ENCODE data around the gene DTHD1.

Gene DTHD1

GRCh38 chr4:36281384-36282106 is at the start of gene DTHD1:
Gene DTHD1 (plus strand): TSS chr4:36281616. CDS start chr4:36281759, 143 bp downstream.
- no peak for DNase-seq

- DNase-seq, result no peak
Observed at GRCh38 chr4:36233567-36234266, 47.7 kb upstream of the DTHD1 start.

- no peak for DNase-seq
Observed at GRCh38 chr4:36235306-36235705, 46.1 kb upstream of the DTHD1 start.

GRCh38 chr4:36236159-36236558 is 45.3 kb upstream of the DTHD1 start:
- DNase-seq, result no peak

GRCh38 chr4:36237366-36238313 is 43.8 kb upstream of the DTHD1 start:
- DNase-seq, result no peak

GRCh38 chr4:36241771-36242170 is 39.6 kb upstream of the DTHD1 start:
- no peak for DNase-seq

GRCh38 chr4:36242629-36243354 is 38.6 kb upstream of the DTHD1 start:
- no peak for DNase-seq

GRCh38 chr4:36243355-36244256 is 37.8 kb upstream of the DTHD1 start:
- no peak for DNase-seq

- DNase-seq, result no peak
Observed at GRCh38 chr4:36244257-36245082, 36.9 kb upstream of the DTHD1 start, which contains the start of gene ARAP2. Gene ARAP2 (minus strand): TSS chr4:36244514. CDS start chr4:36229486, 15,028 bp downstream.

- DNase-seq, result no peak
Observed at GRCh38 chr4:36249610-36250009, 31.8 kb upstream of the DTHD1 start.

- no peak for DNase-seq
Observed at GRCh38 chr4:36251983-36252382, 29.4 kb upstream of the DTHD1 start.

GRCh38 chr4:36254371-36254770 is 27.0 kb upstream of the DTHD1 start:
- no peak for DNase-seq

GRCh38 chr4:36255577-36255976 is 25.8 kb upstream of the DTHD1 start:
- DNase-seq, result no peak

GRCh38 chr4:36256398-36256891 is 25.0 kb upstream of the DTHD1 start:
- DNase-seq, result no peak

GRCh38 chr4:36260731-36261130 is 20.7 kb upstream of the DTHD1 start:
- DNase-seq, result no peak

- no peak for DNase-seq
Observed at GRCh38 chr4:36264207-36264826, 17.1 kb upstream of the DTHD1 start.

- DNase-seq, result no peak
Observed at GRCh38 chr4:36267486-36268268, 13.7 kb upstream of the DTHD1 start.

- no peak for DNase-seq
Observed at GRCh38 chr4:36269101-36269500, 12.3 kb upstream of the DTHD1 start.

Data from HCEC 1CT (cell line).